ENCODE measurements around the gene MMP1. TPM values are rescaled to one million over a fixed set of nuclear protein-coding genes. Genes with fewer than 3 reads are reported as not detected.

The MMP1 gene
- total RNA-seq, 1 experiment from 2014 or later = 15.7 TPM

DNA sequence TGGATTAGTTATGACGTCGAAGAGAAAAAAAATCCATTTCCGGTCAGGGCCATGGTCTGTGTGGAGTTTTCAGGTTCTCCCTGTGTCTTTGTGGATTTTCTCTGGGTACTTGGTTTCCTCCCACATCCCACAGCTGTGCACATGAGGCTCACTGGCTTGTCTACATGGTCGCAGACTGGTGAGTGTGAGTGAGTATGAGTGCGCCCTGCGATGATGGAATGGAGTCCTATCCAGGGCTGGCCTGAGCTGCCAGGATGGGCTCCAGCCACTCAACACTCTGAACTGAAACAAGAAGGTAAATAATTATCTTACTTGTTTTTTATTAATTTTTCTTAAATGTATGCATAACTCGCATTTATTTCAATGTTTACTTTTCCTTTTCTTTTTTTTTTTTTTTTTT, 34.7 kb upstream of the MMP1 start:
- Histone ChIP-seq H3K27me3 (replicated peaks; ENCODE audit: control insufficient read depth, insufficient read depth, low read length) (no peaks in the 10 kb centered on the region), H3K4me1 (no peaks in the 10 kb centered on the region), H3K4me3 (ENCODE audit: low read depth, low read length) (no peak overlapping the region), H3K9me3 (no peaks in the 10 kb centered on the region), H3K36me3 (ENCODE audit: control insufficient read depth, insufficient read depth, low read length) (no peaks in the 10 kb centered on the region)
- no peaks in the 10 kb centered on the region for H3K36me3 Mint-ChIP-seq (ENCODE audit: insufficient read depth, unreplicated experiment)
- no peak for DNase-seq
- intact Hi-C loops (cut with micrococcal nuclease; ENCODE audit: unreplicated experiment) = no loop called here
- ChIA-PET CTCF (no interaction called here), POLR2A (no interaction called here)
- BruUV-seq (replicated peaks) = no TSS peak
- no peak overlapping the region for H3K27ac Mint-ChIP-seq (ENCODE audit: unreplicated experiment)
- peaks cover under 1% of the 10 kb centered on the region for H3K9me3 Mint-ChIP-seq (ENCODE audit: unreplicated experiment)
- TF ChIP-seq, protein P1, sequence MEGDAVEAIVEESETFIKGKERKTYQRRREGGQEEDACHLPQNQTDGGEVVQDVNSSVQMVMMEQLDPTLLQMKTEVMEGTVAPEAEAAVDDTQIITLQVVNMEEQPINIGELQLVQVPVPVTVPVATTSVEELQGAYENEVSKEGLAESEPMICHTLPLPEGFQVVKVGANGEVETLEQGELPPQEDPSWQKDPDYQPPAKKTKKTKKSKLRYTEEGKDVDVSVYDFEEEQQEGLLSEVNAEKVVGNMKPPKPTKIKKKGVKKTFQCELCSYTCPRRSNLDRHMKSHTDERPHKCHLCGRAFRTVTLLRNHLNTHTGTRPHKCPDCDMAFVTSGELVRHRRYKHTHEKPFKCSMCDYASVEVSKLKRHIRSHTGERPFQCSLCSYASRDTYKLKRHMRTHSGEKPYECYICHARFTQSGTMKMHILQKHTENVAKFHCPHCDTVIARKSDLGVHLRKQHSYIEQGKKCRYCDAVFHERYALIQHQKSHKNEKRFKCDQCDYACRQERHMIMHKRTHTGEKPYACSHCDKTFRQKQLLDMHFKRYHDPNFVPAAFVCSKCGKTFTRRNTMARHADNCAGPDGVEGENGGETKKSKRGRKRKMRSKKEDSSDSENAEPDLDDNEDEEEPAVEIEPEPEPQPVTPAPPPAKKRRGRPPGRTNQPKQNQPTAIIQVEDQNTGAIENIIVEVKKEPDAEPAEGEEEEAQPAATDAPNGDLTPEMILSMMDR (IDR thresholded peaks at IDR 0.05; ENCODE audit: insufficient read depth in 1 of 2, low read depth in 1 of 2, low read length in 1 of 2, severe bottlenecking in 1 of 2, unreplicated experiment in 1 of 2) = no peak
- no peak overlapping the region for H3K4me3 Mint-ChIP-seq (ENCODE audit: unreplicated experiment)
- H3K27me3 Mint-ChIP-seq (ENCODE audit: insufficient read depth, unreplicated experiment) = no peaks in the 10 kb centered on the region
- no peaks in the 10 kb centered on the region for H3K4me1 Mint-ChIP-seq (ENCODE audit: low read depth, unreplicated experiment)

DNA sequence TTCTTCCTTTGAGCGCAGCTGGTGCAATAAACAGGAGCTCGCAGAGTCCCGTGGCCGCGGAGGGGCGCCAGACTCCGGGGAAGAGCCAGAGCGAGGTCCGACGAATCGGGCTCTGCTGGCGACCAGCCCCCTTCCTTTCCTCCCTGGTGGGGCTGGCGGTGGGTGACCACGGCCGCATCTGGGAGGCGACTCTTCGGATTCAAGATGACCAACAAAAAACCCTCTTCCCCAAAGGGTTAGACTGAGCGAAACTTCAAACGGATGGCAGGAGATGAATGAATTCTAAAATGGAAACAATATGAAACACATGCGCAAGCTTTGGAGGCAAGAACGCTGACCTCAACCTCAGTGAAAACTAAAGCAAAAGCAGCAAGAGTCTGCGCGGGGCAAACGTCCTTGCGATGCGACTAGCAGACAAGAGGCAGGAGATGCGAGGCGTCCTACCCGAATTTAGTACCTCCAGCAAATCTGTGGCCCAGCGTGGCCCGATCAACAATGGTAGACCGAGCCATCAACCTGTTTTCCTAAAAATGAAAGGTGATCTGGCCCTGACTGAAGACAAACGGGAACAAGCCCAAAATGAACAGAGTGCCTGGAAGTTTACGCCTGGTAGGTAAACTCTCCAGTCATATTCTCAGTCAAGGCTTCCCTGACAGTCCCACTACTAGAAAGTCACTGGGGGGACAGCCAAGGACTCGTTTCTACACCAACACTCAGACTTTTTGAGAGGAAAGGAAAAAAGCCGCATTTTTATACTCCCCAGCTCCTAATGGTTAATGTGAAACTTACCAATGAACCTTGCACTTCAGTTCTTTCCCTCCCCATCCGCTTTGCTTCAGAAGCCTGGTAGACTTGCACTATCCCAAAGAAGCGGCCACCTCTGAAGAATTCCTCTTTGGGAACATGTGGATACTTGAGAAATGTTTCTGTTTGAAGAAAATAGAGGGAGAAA, 33.8 kb upstream of the MMP1 start:
- Histone ChIP-seq H3K4me1 (no peaks in the 10 kb centered on the region), H3K4me3 (ENCODE audit: low read depth, low read length) (no peak overlapping the region), H3K36me3 (ENCODE audit: control insufficient read depth, insufficient read depth, low read length) (no peaks in the 10 kb centered on the region), H3K27me3 (replicated peaks; ENCODE audit: control insufficient read depth, insufficient read depth, low read length) (no peaks in the 10 kb centered on the region), H3K9me3 (no peaks in the 10 kb centered on the region)
- Mint-ChIP-seq H3K36me3 (ENCODE audit: insufficient read depth, unreplicated experiment) (no peaks in the 10 kb centered on the region), H3K27ac (ENCODE audit: unreplicated experiment) (no peak overlapping the region), H3K4me3 (ENCODE audit: unreplicated experiment) (no peak overlapping the region), H3K27me3 (ENCODE audit: insufficient read depth, unreplicated experiment) (no peaks in the 10 kb centered on the region), H3K4me1 (ENCODE audit: low read depth, unreplicated experiment) (no peaks in the 10 kb centered on the region), H3K9me3 (ENCODE audit: unreplicated experiment) (peaks cover 9% of the 10 kb centered on the region)
- POLR2A ChIA-PET = no interaction called here
- TF ChIP-seq, protein P1 (IDR thresholded peaks at IDR 0.05; ENCODE audit: insufficient read depth in 1 of 2, low read depth in 1 of 2, low read length in 1 of 2, severe bottlenecking in 1 of 2, unreplicated experiment in 1 of 2) = no peak
- no peak for DNase-seq
- intact Hi-C loops (cut with micrococcal nuclease; ENCODE audit: unreplicated experiment) = no loop called here
- CTCF ChIA-PET = no interaction called here
- no TSS peak for BruUV-seq (replicated peaks)

DNA sequence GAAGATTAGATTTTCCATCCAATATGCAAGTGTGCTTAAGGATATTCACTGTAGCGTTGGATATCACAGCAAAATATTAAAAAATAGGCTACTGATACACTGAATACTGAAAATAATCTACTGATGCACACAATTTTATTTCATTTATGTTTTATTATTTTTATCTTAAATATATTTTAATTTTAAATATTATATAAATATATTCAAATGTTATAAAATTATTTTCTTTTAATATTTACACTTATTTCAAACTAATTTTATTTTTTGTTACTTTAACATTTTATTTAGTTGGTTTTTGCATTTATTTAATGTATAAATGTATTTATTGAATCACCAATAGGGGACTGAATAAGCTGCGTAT, 33.1 kb upstream of the MMP1 start:
- ChIA-PET CTCF (no interaction called here), POLR2A (no interaction called here)
- no TSS peak for BruUV-seq (replicated peaks)
- TF ChIP-seq, protein P1 (IDR thresholded peaks at IDR 0.05; ENCODE audit: insufficient read depth in 1 of 2, low read depth in 1 of 2, low read length in 1 of 2, severe bottlenecking in 1 of 2, unreplicated experiment in 1 of 2) = no peak
- intact Hi-C loops (cut with micrococcal nuclease; ENCODE audit: unreplicated experiment) = no loop called here
- no peaks in the 10 kb centered on the region for H3K4me1 ChIP-seq
- no peak for DNase-seq
- no peaks in the 10 kb centered on the region for H3K27me3 ChIP-seq (replicated peaks; ENCODE audit: control insufficient read depth, insufficient read depth, low read length)
- H3K36me3 ChIP-seq (ENCODE audit: control insufficient read depth, insufficient read depth, low read length) = no peaks in the 10 kb centered on the region
- Mint-ChIP-seq H3K9me3 (ENCODE audit: unreplicated experiment) (peaks cover 11% of the 10 kb centered on the region), H3K36me3 (ENCODE audit: insufficient read depth, unreplicated experiment) (no peaks in the 10 kb centered on the region), H3K4me1 (ENCODE audit: low read depth, unreplicated experiment) (no peaks in the 10 kb centered on the region), H3K4me3 (ENCODE audit: unreplicated experiment) (no peak overlapping the region), H3K27ac (ENCODE audit: unreplicated experiment) (no peak overlapping the region), H3K27me3 (ENCODE audit: insufficient read depth, unreplicated experiment) (no peaks in the 10 kb centered on the region)
- no peak overlapping the region for H3K4me3 ChIP-seq (ENCODE audit: low read depth, low read length)
- H3K9me3 ChIP-seq = no peaks in the 10 kb centered on the region
